Ovary (tissue), 9 donors: ENCODE measurements around the gene KCNQ4. TPM values are rescaled to one million over a fixed set of nuclear protein-coding genes. Genes with fewer than 3 reads are reported as not detected.

Experiments used
- DNase-seq, 5 donors: peaks; one replicate each; pipeline ENCODE4 v3.0.0-alpha.2; 2019 to 2020
- H3K27ac ChIP-seq, 2 donors: fragments of 200-600 bp; one replicate each; pipeline versions ENCODE4 v1.5.1 to v1.8.0; 2019 to 2022
- H3K27me3 ChIP-seq: fragments of 200-600 bp; one replicate; pipeline ENCODE4 v1.8.0; 2022
- H3K36me3 ChIP-seq: fragments of 200-600 bp; sonication (generic); one replicate; pipeline ENCODE4 v1.5.1; 2019
- H3K4me1 ChIP-seq: one replicate; pipeline ENCODE4 v1.8.1; 2013; ENCODE audit warnings: mild to moderate bottlenecking, moderate library complexity; ENCODE audit not compliant: insufficient read depth
- H3K4me3 ChIP-seq: fragments of 200-600 bp; sonication (generic); one replicate; pipeline ENCODE4 v1.5.1; 2017
- H3K9me3 ChIP-seq, 2 donors: fragments of 200-600 bp in 1 of 2; sonication (generic) in 1 of 2; one replicate each; pipeline versions ENCODE4 v1.5.1 to v1.8.1; 2013 to 2019; ENCODE audit warnings: mild to moderate bottlenecking in 1 of 2, moderate library complexity in 1 of 2
- EP300 ChIP-seq: sonication (generic); formaldehyde crosslinking; IDR thresholded peaks from one replicate; pipeline ENCODE4 v1.6.1; 2017; ENCODE audit warnings: antibody characterized with exemption
- POLR2A ChIP-seq: fragments of 450-650 bp; IDR thresholded peaks from one replicate; pipeline ENCODE4 v1.6.1; 2017; ENCODE audit warnings: antibody characterized with exemption, mild to moderate bottlenecking, moderate library complexity
- WGBS, 3 donors: extraction: QIAGEN DNeasy Blood & Tissue Kit in 1 of 3; methylation state at CpG; one replicate each; pipeline versions ENCODE4 v1.1.5 to v1.1.7; 2013 to 2017; 5-methylcytosine and 5-hydroxymethylcytosine counted together
- intact Hi-C, 4 donors: fragments of 100-400 bp; cut with DNase I; formaldehyde crosslinking; loops; one replicate each; pipeline versions ENCODE4 v1.11.0 to v1.15.1; 2022 to 2023
- polyA plus RNA-seq, 2 donors: library from polyadenylated mRNA; stranded (reverse); fragments of 200-250 nt in 1 of 2; fragments of 350-450 nt in 1 of 2; fragmentation: Illumina TruSeq in 1 of 2; extraction: RNeasy Lipid Tissue Mini Kit (QIAGEN cat#74804) in 1 of 2; gene quantifications; one replicate each; pipeline ENCODE4 v1.2.3, GENCODE V29; 2013 to 2014
- total RNA-seq, 7 donors: library from RNA; depleted of rRNA in 2 of 7; stranded (reverse); fragments of >200 nt in 2 of 7; fragmentation: NEBNext Ultra II Directional in 3 of 7; extraction: Animal tissue kit (Norgen Biotek cat#: 25700) in 3 of 7; gene quantifications; one replicate each; pipeline versions ENCODE4 v1.1.0 to v1.2.4, GENCODE V29; 2016 to 2023
- TF ChIP-seq, protein P1 (sequence below), 3 donors: fragments of 450-650 bp in 2 of 3; fragments of 200-600 bp in 1 of 3; IDR thresholded peaks; one replicate each; pipeline versions ENCODE4 v1.5.1 to v1.8.0; 2016 to 2022; ENCODE audit warnings: antibody characterized with exemption in 3 of 3, mild to moderate bottlenecking in 1 of 3
- donor health status: DM: no; HTN: no; CAD: no; lungs with moderate emphysema.
- donor health status: DM: no; HTN: no; CAD: no.
- donor health status: Bipolar disorder and iron deficiency.
- donor health status: DM: yes; HTN: yes; CAD: no.
- donor health status: DM: no; HTN: no; CAD: no.
- donor health status: DM: yes; HTN: yes; CAD: no.

Gene KCNQ4
- total and polyA plus RNA-seq, 9 donors, result 0.36 to 3.1 (median 0.84) TPM

- peaks cover 4% of the 10 kb centered on the region for H3K4me1 ChIP-seq
- DNase-seq, result no peak
- TF ChIP-seq POLR2A, result no peak
- TF ChIP-seq EP300, result no peak
- TF ChIP-seq, protein P1, sequence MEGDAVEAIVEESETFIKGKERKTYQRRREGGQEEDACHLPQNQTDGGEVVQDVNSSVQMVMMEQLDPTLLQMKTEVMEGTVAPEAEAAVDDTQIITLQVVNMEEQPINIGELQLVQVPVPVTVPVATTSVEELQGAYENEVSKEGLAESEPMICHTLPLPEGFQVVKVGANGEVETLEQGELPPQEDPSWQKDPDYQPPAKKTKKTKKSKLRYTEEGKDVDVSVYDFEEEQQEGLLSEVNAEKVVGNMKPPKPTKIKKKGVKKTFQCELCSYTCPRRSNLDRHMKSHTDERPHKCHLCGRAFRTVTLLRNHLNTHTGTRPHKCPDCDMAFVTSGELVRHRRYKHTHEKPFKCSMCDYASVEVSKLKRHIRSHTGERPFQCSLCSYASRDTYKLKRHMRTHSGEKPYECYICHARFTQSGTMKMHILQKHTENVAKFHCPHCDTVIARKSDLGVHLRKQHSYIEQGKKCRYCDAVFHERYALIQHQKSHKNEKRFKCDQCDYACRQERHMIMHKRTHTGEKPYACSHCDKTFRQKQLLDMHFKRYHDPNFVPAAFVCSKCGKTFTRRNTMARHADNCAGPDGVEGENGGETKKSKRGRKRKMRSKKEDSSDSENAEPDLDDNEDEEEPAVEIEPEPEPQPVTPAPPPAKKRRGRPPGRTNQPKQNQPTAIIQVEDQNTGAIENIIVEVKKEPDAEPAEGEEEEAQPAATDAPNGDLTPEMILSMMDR (IDR thresholded peaks at IDR 0.05), result no peak
- no peak overlapping the region for H3K4me3 ChIP-seq
- no peaks in the 10 kb centered on the region for H3K27me3 ChIP-seq
- 48 to 63% (median 49%) methylated on average over 24 to 26 of the region's 26 CpGs for WGBS, 3 donors
- intact Hi-C loops, result no loop called here
- no peaks in the 10 kb centered on the region for H3K9me3 ChIP-seq
- no peak overlapping the region for H3K27ac ChIP-seq
- no peaks in the 10 kb centered on the region for H3K36me3 ChIP-seq
These were observed 35.5 kb downstream of the KCNQ4 start for GRCh38 chr1:40819101-40819500.

GRCh38 chr1:40820251-40820797 is 36.7 kb downstream of the KCNQ4 start:
- TF ChIP-seq POLR2A, result no peak
- TF ChIP-seq, protein P1 (IDR thresholded peaks at IDR 0.05), result no peak
- no peak for TF ChIP-seq EP300

DNA sequence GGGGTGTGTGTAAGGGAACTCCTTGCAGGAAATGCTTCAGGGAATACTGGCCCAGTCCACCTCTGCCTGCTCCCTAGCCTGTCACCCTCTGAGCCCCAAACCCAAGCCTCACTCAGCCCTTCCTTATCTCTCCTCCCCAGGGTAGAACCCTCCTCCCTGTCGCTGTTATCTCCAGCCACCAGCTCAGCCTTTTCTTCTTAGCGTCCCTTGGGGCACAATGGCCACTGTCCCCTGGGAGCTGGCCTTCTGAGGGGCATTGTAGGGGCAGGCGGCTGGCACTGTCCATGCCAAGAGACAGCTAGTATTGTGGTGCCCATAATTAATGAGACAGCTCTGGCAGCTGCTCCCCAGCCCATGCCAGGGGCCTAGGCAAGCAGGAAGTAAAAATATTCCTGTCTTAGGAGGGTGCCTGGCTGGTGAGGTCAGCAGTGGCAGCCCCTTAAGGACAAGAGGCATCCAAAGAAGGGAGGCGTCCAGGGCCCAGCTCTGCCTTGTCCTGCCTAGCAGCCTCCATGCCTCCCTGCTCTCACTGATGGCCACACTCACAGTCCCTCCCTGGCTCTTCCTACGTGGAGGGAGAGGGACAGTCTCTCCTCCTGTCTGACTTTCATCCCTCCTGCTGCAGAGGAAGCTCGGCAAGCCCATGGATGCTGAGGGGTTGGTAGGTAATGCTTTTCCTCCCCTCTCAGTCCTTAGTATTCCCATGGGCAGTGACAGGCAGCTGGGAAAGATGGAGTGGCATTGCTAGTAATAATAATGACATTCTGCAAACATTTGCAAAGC is 37.5 kb downstream of the KCNQ4 start:
- Histone ChIP-seq H3K27ac (no peak overlapping the region), H3K4me3 (no peak overlapping the region), H3K27me3 (no peaks in the 10 kb centered on the region), H3K36me3 (no peaks in the 10 kb centered on the region), H3K4me1 (peaks cover 4% of the 10 kb centered on the region), H3K9me3 (no peaks in the 10 kb centered on the region)
- WGBS, 3 donors, result 75 to 82% (median 78%) methylated on average over 6 of the region's 6 CpGs
- intact Hi-C loops, result no loop called here
- DNase-seq, result no peak
- TF ChIP-seq, protein P1 (IDR thresholded peaks at IDR 0.05), result no peak
- TF ChIP-seq POLR2A, result no peak
- no peak for TF ChIP-seq EP300

More at GRCh38 chr1:40820251-40820797, 36.7 kb downstream of the KCNQ4 start:
- DNase-seq, result no peak
- no peaks in the 10 kb centered on the region for H3K27me3 ChIP-seq
- peaks cover 4% of the 10 kb centered on the region for H3K4me1 ChIP-seq
- H3K27ac ChIP-seq, result no peak overlapping the region
- H3K4me3 ChIP-seq, result no peak overlapping the region
- H3K9me3 ChIP-seq, result no peaks in the 10 kb centered on the region
- no peaks in the 10 kb centered on the region for H3K36me3 ChIP-seq
- intact Hi-C loops, result no loop called here
- WGBS, 3 donors, result 87 to 96% (median 90%) methylated on average over 3 of the region's 3 CpGs

GRCh38 chr1:40822890-40823289 is 39.3 kb downstream of the KCNQ4 start:
- H3K9me3 ChIP-seq, result no peaks in the 10 kb centered on the region
- H3K4me1 ChIP-seq, result peaks cover 4% of the 10 kb centered on the region
- TF ChIP-seq, protein P1 (IDR thresholded peaks at IDR 0.05), result no peak
- no peak for TF ChIP-seq POLR2A
- no peak for TF ChIP-seq EP300
- no peaks in the 10 kb centered on the region for H3K36me3 ChIP-seq
- DNase-seq, result no peak
- no peak overlapping the region for H3K27ac ChIP-seq
- H3K4me3 ChIP-seq, result no peak overlapping the region
- intact Hi-C loops, result no loop called here
- WGBS, 3 donors, result 94 to 98% (median 97%) methylated on average over 12 of the region's 12 CpGs
- no peaks in the 10 kb centered on the region for H3K27me3 ChIP-seq
